H4 (cell line): ENCODE data around the gene DLG2. TPM values are rescaled to one million over a fixed set of nuclear protein-coding genes. Genes with fewer than 3 reads are reported as not detected.

Experiments used
- DNase-seq: peaks from one replicate; pipeline ENCODE4 v3.0.0-alpha.2; 2015; ENCODE audit warnings: low spot score
- total RNA-seq: library from RNA; depleted of rRNA; stranded (reverse); fragments of >200 nt; shearing (Covaris generic); gene quantifications from 2 replicates; pipeline ENCODE4 v1.2.3, GENCODE V29; 2014

The DLG2 gene
- total RNA-seq, 1 experiment from 2014 or later: 2.6 TPM

GRCh38 chr11:84012171-84012826 lies 1614.8 kb downstream of the DLG2 start:
- no peak for DNase-seq

GRCh38 chr11:84003181-84003580 lies 1624.0 kb downstream of the DLG2 start:
- DNase-seq: no peak

GRCh38 chr11:83998921-83999320 lies 1628.2 kb downstream of the DLG2 start:
- DNase-seq: no peak

- no peak for DNase-seq
Measured at GRCh38 chr11:83990160-83990733, 1636.9 kb downstream of the DLG2 start.

GRCh38 chr11:83982825-83983224 lies 1644.3 kb downstream of the DLG2 start:
- DNase-seq: no peak

- DNase-seq: no peak
Measured at GRCh38 chr11:83979593-83979992, 1647.6 kb downstream of the DLG2 start.

GRCh38 chr11:83978942-83979341 lies 1648.2 kb downstream of the DLG2 start:
- DNase-seq: no peak

- no peak for DNase-seq
Measured at GRCh38 chr11:83976086-83976485, 1651.1 kb downstream of the DLG2 start.

- no peak for DNase-seq
Measured at GRCh38 chr11:83972536-83972935, 1654.6 kb downstream of the DLG2 start.

- DNase-seq: peak; percentile 13
Measured at GRCh38 chr11:83971063-83971462, 1656.1 kb downstream of the DLG2 start.

GRCh38 chr11:83970061-83970671 lies 1657.0 kb downstream of the DLG2 start:
- DNase-seq: no peak

GRCh38 chr11:83957038-83957900 lies 1669.9 kb downstream of the DLG2 start:
- peak; percentile 26 for DNase-seq

- DNase-seq: no peak
Measured at GRCh38 chr11:83956119-83956697, 1670.9 kb downstream of the DLG2 start.

GRCh38 chr11:83954780-83955179 lies 1672.4 kb downstream of the DLG2 start:
- no peak for DNase-seq

GRCh38 chr11:83951521-83951920 lies 1675.6 kb downstream of the DLG2 start:
- no peak for DNase-seq

- DNase-seq: no peak
Measured at GRCh38 chr11:83948200-83948599, 1678.9 kb downstream of the DLG2 start.

- DNase-seq: no peak
Measured at GRCh38 chr11:83945976-83946375, 1681.2 kb downstream of the DLG2 start.

- DNase-seq: no peak
Measured at GRCh38 chr11:83941050-83941449, 1686.1 kb downstream of the DLG2 start.

- DNase-seq: no peak
Measured at GRCh38 chr11:83938148-83938547, 1689.0 kb downstream of the DLG2 start.

GRCh38 chr11:83933008-83933407 lies 1694.1 kb downstream of the DLG2 start:
- DNase-seq: no peak

- no peak for DNase-seq
Measured at GRCh38 chr11:83927422-83927821, 1699.7 kb downstream of the DLG2 start.
